Measurements from ENCODE around the gene SMAD7. TPM values are rescaled to one million over a fixed set of nuclear protein-coding genes. Genes with fewer than 3 reads are reported as not detected.

The SMAD7 gene
- total and polyA plus RNA-seq, 10 of the 15 experiments (the other 5 are each of a cell fraction or from before 2014, with no cell fraction given) = 1.3 to 22.5 (median 8.0) TPM

DNA sequence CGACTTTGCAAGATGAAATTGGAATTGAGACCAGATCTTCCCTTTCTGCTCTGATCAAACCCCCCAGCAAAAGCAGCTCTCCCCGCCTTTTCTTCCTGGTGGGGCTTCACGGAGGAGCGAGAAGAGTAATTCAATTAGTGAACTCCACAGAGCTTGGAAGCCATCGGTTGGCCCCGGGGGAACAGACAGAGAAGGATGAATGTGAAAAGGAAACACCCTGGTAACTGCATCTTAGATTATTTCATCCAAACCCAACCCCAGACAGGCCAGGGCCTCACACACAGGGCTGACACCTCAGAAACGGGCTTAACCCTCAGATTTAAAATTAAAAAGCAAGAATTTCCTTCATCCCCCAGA is 18.3 kb downstream of the SMAD7 start:
- no peaks in the 10 kb centered on the region for H4K20me1 ChIP-seq (ENCODE audit: control insufficient read depth, insufficient read depth)
- peak overlapping the region; percentile 96 for H3K27ac ChIP-seq (ENCODE audit: control insufficient read depth, insufficient read depth)
- ChIA-PET RAD21 (ENCODE audit: unreplicated experiment) (interaction anchor here (1.2 to 3.8 kb wide), 14 partner anchors 8 to 154 kb away, joined by 3 to 41 read pairs (median 6); no protein-coding TSS in a partner anchor), CTCF (interaction anchor here (0.8 to 2.0 kb wide), 7 partner anchors 10 to 155 kb away, joined by 3 to 6 read pairs (median 4); no protein-coding TSS in a partner anchor), SMC1A (ENCODE audit: uncharacterized antibody, unreplicated experiment) (interaction anchor here (0.6 to 7.1 kb wide), 12 partner anchors 9 to 244 kb away, joined by 3 to 55 read pairs (median 6); no protein-coding TSS in a partner anchor), POLR2A (interaction anchor here (0.7 to 8.1 kb wide), 10 partner anchors 14 to 264 kb away, joined by 3 to 71 read pairs (median 6); partner anchors contain the start of gene SMAD7)
- FAIRE-seq (no peak), ATAC-seq (peak; percentile 13), DNase-seq (ENCODE audit: low read depth, low spot score) (no peak)
- peak overlapping the region; percentile 99 for H3K4me2 ChIP-seq (ENCODE audit: control insufficient read depth, insufficient read depth)
- H3K9ac ChIP-seq (ENCODE audit: control insufficient read depth, insufficient read depth, low read length) = peak overlapping the region; percentile 64
- peaks cover 99% of the 10 kb centered on the region for H3K79me2 ChIP-seq (ENCODE audit: control insufficient read depth, insufficient read depth, low read length)
- no peaks in the 10 kb centered on the region for H3K27me3 ChIP-seq (replicated peaks in 1 of 2; ENCODE audit: control insufficient read depth in 2 of 2, insufficient read depth in 2 of 2, low read length in 1 of 2)
- no peaks in the 10 kb centered on the region for H3K9me3 ChIP-seq (replicated peaks; ENCODE audit: control insufficient read depth, insufficient read depth, low read length)
- peak overlapping the region; percentile 69 for H3K4me3 ChIP-seq
- H3K4me1 ChIP-seq (ENCODE audit: control insufficient read depth, insufficient read depth, low read length) = peaks cover 74% of the 10 kb centered on the region
- in situ Hi-C loops (cut with MboI) (loop anchor here (25.0 kb wide), 1 partner anchor 1355 kb away; the partner anchor contains the start of genes CXXC1 and MBD1), intact Hi-C loops (cut with micrococcal nuclease; ENCODE audit: unreplicated experiment) (loop anchor here (5.0 kb wide), 2 partner anchors 65 to 100 kb away; no protein-coding TSS in a partner anchor)
- peak overlapping the region; percentile 24 for H2AFZ ChIP-seq (ENCODE audit: control insufficient read depth, low read depth, low read length)
- H3K36me3 ChIP-seq (ENCODE audit: control insufficient read depth in 2 of 2, insufficient read depth in 2 of 2, low read length in 1 of 2) = peaks cover 3 to 9% of the 10 kb centered on the region in 2 experiments
- 2% methylated on average over 7 of the region's 7 CpGs for WGBS (ENCODE audit: insufficient coverage, insufficient replicate concordance, low lambda C conversion rate, missing lambda C conversion rate)
- BruUV-seq (replicated peaks) = TSS peak; percentile 92
- TF ChIP-seq MEF2B (IDR thresholded peaks at IDR 0.05; ENCODE audit: partially characterized antibody, poor library complexity, severe bottlenecking) = peak; percentile 33
- TF ChIP-seq ATF7 (IDR thresholded peaks at IDR 0.05; ENCODE audit: low read depth) = no peak
- no peak for TF ChIP-seq CBX3 (IDR thresholded peaks at IDR 0.05; ENCODE audit: borderline replicate concordance, low read depth)
- no peak for TF ChIP-seq ZNF207 (IDR thresholded peaks at IDR 0.05; ENCODE audit: borderline replicate concordance)
- TF ChIP-seq, protein P1, sequence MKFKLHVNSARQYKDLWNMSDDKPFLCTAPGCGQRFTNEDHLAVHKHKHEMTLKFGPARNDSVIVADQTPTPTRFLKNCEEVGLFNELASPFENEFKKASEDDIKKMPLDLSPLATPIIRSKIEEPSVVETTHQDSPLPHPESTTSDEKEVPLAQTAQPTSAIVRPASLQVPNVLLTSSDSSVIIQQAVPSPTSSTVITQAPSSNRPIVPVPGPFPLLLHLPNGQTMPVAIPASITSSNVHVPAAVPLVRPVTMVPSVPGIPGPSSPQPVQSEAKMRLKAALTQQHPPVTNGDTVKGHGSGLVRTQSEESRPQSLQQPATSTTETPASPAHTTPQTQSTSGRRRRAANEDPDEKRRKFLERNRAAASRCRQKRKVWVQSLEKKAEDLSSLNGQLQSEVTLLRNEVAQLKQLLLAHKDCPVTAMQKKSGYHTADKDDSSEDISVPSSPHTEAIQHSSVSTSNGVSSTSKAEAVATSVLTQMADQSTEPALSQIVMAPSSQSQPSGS (IDR thresholded peaks at IDR 0.05; ENCODE audit: low read length) = peak; percentile 4; the same call in 1 of the 2 replicates
- no peak for TF ChIP-seq SPI1 (IDR thresholded peaks at IDR 0.05; ENCODE audit: borderline replicate concordance, insufficient read depth, low read depth, low read length)
- peak; percentile 5 for TF ChIP-seq RELA (IDR thresholded peaks at IDR 0.05; ENCODE audit: borderline replicate concordance, partially characterized antibody)
- TF ChIP-seq CEBPZ (IDR thresholded peaks at IDR 0.05; ENCODE audit: low read depth, low read length) = no peak
- no peak for TF ChIP-seq BMI1 (IDR thresholded peaks at IDR 0.05; ENCODE audit: borderline replicate concordance)
- no peak for TF ChIP-seq STAT3 (IDR thresholded peaks at IDR 0.05; ENCODE audit: low read depth, low read length)
- TF ChIP-seq E4F1 (IDR thresholded peaks at IDR 0.05; ENCODE audit: borderline replicate concordance, partially characterized antibody) = no peak
- TF ChIP-seq IKZF1 (conservative IDR thresholded peaks at IDR 0.05) = 0 out of 2 replicates have a peak, but pooled peaks have one; percentile 7
- TF ChIP-seq FOXM1 (IDR thresholded peaks at IDR 0.05; ENCODE audit: low read depth, low read length) = 0 out of 2 replicates have a peak, but pooled peaks have one; percentile 37
- no peak for TF ChIP-seq PAX5 (IDR thresholded peaks at IDR 0.05; ENCODE audit: borderline replicate concordance, low read depth, low read length)
- 0 out of 3 replicates have a peak, but pooled peaks of 1 of the 2 experiments have one; percentile 3 for TF ChIP-seq EGR1 (IDR thresholded peaks at IDR 0.05; ENCODE audit: borderline replicate concordance in 1 of 2, low read depth in 2 of 2, low read length in 2 of 2)
